ENCODE measurements around the gene CD3E. TPM values are rescaled to one million over a fixed set of nuclear protein-coding genes. Genes with fewer than 3 reads are reported as not detected.

The CD3E gene
- total and polyA plus RNA-seq, 2 donors (not counting 3 experiments of a cell fraction or from before 2014, with no cell fraction given): not detected

GRCh38 chr11:118283756-118284350 lies 20.7 kb upstream of the CD3E start:
- no peaks in the 10 kb centered on the region for H4K20me1 ChIP-seq (replicated peaks; ENCODE audit: control insufficient read depth, extremely low read depth, insufficient read depth, low read length)
- POLR2A ChIA-PET: no interaction called here
- TF ChIP-seq EZH2 (IDR thresholded peaks at IDR 0.05; ENCODE audit: borderline replicate concordance, low read depth, low read length, severe bottlenecking) (no peak), CTCF (IDR thresholded peaks at IDR 0.05; ENCODE audit: extremely low read depth in 1 of 2, insufficient read depth in 1 of 2, low read depth in 1 of 2, low read length in 2 of 2) (no peak), JUN (IDR thresholded peaks at IDR 0.05; ENCODE audit: borderline replicate concordance, insufficient read depth, insufficient read length, low read depth) (no peak), POLR2AphosphoS5 (IDR thresholded peaks at IDR 0.05; ENCODE audit: insufficient read depth, low read depth, low read length) (no peak), POLR2A (IDR thresholded peaks at IDR 0.05; ENCODE audit: low read depth, low read length) (no peak), GATA2 (IDR thresholded peaks at IDR 0.05; ENCODE audit: insufficient read depth, insufficient read length, low read depth, low read length) (no peak), MYC (IDR thresholded peaks at IDR 0.05; ENCODE audit: low read depth, low read length) (no peak), FOS (IDR thresholded peaks at IDR 0.05; ENCODE audit: borderline replicate concordance, insufficient read depth, low read length) (no peak)
- TF ChIP-seq, protein P1, sequence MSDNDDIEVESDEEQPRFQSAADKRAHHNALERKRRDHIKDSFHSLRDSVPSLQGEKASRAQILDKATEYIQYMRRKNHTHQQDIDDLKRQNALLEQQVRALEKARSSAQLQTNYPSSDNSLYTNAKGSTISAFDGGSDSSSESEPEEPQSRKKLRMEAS (IDR thresholded peaks at IDR 0.05; ENCODE audit: insufficient read depth, insufficient read length): no peak
- no peaks in the 10 kb centered on the region for H3K9me1 ChIP-seq (replicated peaks; ENCODE audit: control insufficient read depth, extremely low read depth, insufficient read depth, low read length)
- H3K9me3 ChIP-seq (replicated peaks; ENCODE audit: control insufficient read depth, insufficient read depth, low read length): no peaks in the 10 kb centered on the region
- H3K27ac ChIP-seq (ENCODE audit: insufficient read depth, low read depth, low read length): no peak overlapping the region
- no peak overlapping the region for H3K4me2 ChIP-seq (ENCODE audit: insufficient read depth, low read length)
- no peak overlapping the region for H3K9ac ChIP-seq (replicated peaks; ENCODE audit: extremely low read depth, insufficient read depth, low read length)
- no peak overlapping the region for H2AFZ ChIP-seq (ENCODE audit: low read depth, low read length)
- no peaks in the 10 kb centered on the region for H3K36me3 ChIP-seq (ENCODE audit: control insufficient read depth in 2 of 2, extremely low read depth in 1 of 2, insufficient read depth in 2 of 2, low read length in 2 of 2)
- FAIRE-seq (no peak), DNase-seq (ENCODE audit: low read depth, low spot score) (no peak)
- intact Hi-C loops (cut with micrococcal nuclease) (no loop called here), dilution Hi-C loops (cut with MboI; ENCODE audit: extremely low pct_ligation_motif_present, low sequenced_read_pairs) (no loop called here)
- CTCF ChIA-PET: interaction anchor here (1.0 to 12.3 kb wide), 4 partner anchors 12 to 85 kb away, joined by 6 to 235 read pairs (median 10); no protein-coding TSS in a partner anchor
- no peaks in the 10 kb centered on the region for H3K79me2 ChIP-seq (ENCODE audit: control insufficient read depth, insufficient read depth, low read length)
- no peaks in the 10 kb centered on the region for H3K4me1 ChIP-seq (ENCODE audit: control insufficient read depth, extremely low read depth, insufficient read depth, low read length)
- H3K27me3 ChIP-seq (ENCODE audit: control insufficient read depth in 2 of 2, insufficient read depth in 2 of 2, low read length in 2 of 2): no peaks in the 10 kb centered on the region
- no peak overlapping the region for H3K4me3 ChIP-seq (replicated peaks in 1 of 3; ENCODE audit: insufficient read depth in 1 of 3, low read depth in 1 of 3, low read length in 3 of 3)
- BruUV-seq (replicated peaks): no TSS peak
